ENCODE measurements around the gene PGM3.

GRCh38 chr6:83183082-83183828 lies 9.8 kb downstream of the PGM3 start:
- TF ChIP-seq CTCF (IDR thresholded peaks at IDR 0.05) (no peak), POLR2A (IDR thresholded peaks at IDR 0.05) (no peak)

Measured in heart left ventricle (tissue), 13 donors.